HPDE6-E6E7 (cell line): Measurements from ENCODE around the gene LAIR1.

Source experiments
- DNase-seq: peaks from one replicate; pipeline ENCODE4 v3.0.0; 2011; ENCODE audit warnings: missing footprints; ENCODE audit errors: extremely low spot score

The LAIR1 gene

DNA sequence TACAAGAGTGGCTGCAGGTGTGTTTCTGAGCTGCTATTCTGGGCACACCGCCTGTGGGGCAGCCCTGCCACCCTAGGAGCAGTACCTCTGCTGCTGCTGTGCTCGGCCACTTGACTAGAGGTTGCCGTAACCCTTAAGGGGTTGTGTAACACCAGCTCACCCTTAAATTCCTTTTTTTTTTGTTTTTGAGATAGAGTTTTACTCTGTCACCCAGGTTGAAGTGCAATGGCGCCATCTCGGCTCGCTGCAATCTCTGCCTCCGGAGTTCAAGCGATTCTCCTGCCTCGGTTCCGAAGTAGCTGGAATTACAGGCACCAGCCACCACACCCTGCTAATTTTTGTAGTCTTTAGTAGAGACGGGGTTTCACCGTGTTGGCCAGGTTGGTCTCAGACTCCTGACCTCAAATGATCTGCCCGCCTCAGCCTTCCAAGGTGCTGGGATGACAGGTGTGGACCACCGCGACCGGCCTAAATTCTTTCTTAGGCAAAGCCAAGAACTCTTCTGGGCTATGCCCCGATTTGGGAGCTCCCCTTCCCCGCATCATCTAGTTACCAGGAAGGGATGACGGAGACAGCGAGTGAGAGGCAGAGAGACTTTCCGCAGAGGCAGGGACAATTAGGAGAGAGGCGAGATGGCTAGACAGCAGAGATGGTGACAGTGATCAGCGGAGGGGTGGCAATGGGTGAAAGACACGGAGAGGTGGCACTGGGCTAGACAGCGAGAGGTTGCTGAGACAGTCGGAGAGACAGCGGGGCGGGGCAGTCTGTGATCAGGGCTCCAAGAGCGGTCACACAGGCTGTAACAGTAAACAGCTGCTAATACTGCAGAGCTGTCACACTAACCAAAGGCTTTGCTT, 47.4 kb downstream of the LAIR1 start:
- no peak for DNase-seq

DNA sequence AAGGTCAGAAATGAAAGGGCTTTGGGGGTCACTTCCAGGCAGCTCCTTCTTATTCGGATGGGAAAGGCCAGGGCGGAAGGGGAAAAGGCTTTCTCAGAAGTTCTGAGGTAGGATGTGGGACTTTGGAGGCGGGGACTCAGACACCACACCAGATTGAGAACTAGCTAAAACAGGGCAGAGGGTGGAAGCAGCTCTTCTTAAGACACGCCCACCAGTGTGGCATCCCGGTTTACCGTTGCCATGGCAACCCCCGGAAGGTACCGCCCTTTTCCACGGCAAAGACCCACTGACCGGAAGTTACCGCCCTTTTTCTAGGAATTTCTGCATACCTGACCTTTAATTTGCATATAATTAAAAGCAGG, 48.0 kb downstream of the LAIR1 start:
- DNase-seq: no peak

DNA sequence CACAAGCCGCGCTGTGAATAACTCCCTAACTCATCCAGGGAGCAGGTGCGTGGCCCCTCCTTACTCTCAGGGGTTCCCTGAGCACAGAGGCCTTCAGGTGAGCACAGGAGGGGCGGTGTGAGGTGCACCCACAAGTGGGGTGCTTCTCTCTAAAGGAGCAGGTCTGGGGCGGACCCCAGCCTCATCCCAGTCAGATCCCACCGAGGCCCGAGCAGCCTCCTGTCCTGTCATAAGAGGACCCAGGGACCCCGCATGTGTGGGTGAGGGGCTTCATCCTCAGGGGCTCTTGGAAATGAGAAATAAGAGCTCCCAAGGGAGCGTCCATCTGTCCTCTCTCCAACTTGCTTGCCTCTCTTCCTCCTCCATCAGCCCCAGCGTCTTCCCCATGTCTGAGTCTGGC, 48.8 kb downstream of the LAIR1 start:
- no peak for DNase-seq

DNA sequence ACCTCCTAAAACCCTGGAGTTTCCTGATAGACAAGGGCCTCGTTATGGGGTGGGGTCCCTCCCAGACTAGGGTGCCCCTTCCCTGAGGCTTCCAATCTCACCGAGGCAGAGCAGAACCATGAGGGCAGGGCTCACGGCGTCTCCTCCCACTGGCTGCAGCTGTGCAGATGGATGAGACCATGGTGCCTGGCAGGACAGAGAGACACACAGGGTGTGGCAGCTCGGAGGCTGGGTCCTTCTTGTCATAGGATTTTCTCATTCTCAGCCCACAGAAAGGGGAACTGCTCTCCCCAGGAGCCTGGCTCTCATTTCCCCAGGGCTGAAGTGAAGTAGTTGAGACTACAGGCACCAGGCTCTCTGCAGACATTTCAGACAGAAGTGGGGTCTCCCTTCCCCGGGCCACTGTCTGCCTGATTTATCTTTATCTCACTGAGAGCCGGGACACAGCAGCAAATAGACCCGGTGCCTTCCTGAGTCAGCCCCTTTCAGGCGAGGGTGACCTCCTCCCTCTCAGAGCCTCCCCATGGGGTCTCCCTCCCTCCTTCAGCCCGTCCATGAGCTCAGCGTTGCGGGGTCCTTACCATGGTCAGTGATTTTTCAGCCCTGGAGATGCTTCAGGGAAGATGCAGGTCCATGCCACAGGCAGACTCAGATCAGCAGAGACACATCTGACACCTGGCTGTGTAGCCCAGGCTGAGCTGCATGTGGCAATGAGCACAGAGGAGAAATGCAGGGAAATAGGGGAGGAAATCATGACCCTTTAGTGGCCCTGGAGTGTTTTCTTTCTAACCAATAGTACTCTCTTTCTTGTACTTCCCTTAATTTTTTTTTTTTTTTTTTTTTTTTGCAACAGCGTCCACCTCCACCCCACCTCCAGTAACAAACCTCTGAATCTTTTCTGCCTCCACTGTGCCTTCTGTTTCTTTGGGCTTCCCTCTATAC, 52.0 kb downstream of the LAIR1 start, which contains the start of gene LILRA5:
Gene LILRA5 (minus strand): TSS at position 731 of the 942 bp plus-strand sequence. CDS start 147 bp downstream, at position 584.
- DNase-seq: no peak

DNA sequence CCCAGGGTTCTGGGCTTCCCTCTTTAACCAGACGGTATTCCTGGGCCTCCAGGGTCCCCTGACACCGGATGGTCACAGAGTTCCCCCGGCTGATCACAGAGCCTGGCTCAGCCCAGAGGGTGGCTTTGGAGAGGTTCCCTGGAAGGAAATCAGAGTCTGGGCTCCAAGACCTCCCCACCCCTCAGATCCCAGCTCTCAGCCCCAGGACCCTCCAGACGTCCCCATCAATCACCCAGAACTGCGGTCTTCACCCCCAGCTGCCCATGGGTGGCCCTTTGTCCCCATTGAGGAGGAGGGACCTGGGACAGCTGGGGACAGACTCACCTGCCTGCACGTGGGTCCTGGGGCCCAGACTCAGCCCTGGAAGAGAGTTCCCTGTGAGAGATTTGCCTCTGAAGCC, 52.7 kb downstream of the LAIR1 start:
- no peak for DNase-seq

DNA sequence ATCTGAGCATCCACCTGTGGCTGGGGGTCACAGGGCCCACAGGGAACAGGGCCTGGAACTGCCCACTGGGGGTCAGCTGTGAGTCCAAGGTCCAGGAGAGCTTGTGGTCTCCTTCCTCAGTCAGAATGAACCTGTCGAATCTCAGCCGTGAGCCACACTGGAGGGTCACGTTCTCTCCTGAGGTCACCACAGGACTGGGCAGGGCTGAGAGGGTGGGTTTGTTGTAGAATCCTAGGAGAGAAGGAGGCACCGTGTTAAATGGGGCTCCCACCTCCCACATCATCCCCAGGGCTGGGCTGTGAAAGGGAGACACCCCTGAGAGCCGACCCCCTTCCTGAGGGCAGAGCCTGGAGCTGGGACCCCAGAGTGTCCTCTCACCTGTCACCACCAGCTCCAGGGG, 53.2 kb downstream of the LAIR1 start:
- no peak for DNase-seq

DNA sequence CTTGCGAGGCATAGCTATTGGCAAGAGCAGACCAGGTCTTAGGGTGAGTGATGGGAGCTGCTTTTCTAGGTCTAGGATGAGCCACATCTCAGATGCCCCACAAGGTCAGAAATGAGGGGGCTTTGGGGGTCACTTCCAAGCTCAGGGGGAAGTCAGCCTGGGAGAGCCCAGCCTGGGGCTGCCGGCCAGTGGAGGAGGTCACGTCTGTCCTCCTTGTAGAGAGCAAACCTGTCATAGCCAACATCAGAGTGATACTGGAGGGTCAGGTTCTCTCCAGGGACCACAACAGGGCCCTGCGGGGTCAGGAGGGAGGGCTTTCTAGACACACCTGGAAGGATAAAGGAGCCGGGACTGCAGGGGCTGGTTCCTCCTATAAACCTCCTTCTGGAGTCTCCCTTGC, 54.2 kb downstream of the LAIR1 start:
- no peak for DNase-seq

DNA sequence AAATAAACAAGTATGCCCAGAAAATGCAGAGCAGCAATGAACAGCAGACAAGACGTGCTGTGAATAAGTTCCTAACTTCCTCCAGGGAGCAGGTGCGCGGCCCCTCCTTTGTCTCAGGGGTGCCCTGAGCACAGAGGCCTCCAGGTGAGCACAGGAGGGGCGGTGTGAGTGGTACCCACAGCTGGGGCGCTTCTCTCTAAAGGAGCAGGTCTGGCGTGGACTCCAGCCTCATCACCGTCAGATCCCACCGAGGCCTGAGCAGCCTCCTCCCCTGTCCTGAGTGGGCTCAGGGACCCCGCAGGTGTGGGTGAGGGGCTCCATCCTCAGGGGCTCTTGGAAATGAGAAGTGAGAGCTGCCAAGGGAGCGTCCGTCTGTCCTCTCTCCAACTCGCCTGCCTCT, 54.9 kb downstream of the LAIR1 start:
- no peak for DNase-seq

DNA sequence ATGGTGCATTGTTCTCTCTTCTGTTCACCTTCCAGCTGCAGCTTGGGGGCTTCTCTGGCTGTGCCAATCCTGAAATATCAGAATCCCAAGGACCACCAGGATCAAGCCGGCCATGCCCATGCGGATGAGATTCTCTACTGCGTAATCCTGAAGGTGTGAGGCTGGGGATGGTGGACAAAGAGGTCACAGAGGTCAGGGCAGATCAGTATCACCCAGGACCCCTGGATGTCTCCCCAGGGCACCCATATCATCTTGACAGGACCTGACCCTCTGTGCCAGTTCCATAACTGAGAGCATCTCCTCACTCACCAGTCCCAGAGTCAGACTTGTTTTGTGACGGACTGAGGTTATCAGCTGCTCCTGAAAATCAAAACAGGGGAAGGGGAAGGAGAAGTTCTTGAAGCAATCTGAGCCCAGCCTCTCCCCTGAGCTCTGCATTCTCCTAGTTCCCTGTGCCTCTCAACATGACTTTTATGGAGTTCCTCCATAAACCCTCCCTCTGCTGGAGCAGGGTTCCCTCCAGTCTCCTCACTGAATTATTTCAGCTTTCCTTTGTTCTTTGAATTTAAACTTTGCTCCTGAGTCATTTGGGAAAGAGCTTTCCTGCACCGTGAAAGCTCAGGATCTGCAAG, 57.2 kb downstream of the LAIR1 start:
- DNase-seq: no peak

DNA sequence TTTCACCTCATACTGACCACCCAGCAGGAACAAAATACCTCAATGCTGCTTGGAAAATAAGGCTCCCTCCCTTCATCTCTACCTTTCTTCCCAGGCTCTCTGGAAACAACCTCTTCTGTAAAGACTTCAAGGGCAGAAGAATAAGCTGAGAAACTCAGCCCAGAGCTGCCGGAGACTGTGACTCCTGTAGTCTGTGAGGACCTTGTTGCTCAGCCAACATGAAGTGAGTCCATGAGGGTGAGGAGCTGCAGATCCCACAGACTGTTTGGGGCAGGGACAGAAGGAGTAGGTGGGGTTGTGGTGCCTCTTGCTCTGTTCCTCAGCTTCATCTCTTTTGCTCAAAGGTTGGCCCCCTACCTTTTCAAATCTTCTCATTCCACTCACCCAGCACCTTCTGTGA, 59.6 kb downstream of the LAIR1 start:
- DNase-seq: no peak

DNA sequence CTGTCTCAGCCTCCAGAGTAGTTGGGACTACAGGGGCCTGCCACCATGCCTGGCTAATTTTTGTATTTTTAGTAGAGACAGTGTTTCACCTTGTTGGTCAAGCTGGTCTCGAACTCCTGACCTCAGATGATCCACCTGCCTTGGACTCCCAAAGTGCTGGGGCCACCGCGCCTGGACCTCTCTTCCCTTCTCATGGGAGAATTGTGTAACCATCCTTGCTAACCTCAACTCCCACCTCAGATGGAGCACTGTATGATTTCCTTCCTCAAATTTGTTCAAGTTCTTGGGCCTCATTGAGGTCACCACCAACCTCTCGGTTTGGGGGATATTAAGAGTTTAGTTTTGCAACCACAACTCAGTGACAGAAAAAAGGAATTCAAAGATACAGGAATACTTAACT, 62.5 kb downstream of the LAIR1 start:
- no peak for DNase-seq
